ENCODE measurements around the gene CLDN9.

Gene CLDN9

DNA sequence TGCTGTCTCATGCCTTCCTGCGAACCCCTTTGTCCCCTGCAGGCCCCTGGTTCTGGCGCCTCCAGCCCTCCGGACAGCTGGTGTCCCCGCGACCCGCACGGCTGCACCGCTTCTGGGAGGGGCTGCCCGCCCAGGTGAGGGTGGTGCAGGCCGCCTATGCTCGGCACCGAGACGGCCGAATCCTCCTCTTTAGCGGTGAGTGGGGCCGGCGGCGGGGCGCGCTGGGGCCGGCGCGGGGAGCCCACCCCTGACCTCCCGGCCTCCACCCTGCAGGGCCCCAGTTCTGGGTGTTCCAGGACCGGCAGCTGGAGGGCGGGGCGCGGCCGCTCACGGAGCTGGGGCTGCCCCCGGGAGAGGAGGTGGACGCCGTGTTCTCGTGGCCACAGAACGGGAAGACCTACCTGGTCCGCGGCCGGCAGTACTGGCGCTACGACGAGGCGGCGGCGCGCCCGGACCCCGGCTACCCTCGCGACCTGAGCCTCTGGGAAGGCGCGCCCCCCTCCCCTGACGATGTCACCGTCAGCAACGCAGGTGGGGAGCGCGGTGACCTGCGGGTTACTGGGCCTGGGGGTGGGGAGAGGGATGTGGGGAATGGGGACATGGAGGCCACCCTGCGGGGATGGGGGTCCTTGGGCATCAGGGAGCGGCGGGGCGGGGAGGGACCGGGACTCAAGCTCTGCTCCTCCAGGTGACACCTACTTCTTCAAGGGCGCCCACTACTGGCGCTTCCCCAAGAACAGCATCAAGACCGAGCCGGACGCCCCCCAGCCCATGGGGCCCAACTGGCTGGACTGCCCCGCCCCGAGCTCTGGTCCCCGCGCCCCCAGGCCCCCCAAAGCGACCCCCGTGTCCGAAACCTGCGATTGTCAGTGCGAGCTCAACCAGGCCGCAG, 45.7 kb downstream of the CLDN9 start:
- peak; percentile 52 to 60 for DNase-seq
- TF ChIP-seq POLR2A (IDR thresholded peaks at IDR 0.05; ENCODE audit: low read length) (no peak), GATA1 (IDR thresholded peaks at IDR 0.05; ENCODE audit: low read depth, low read length) (no peak)

- DNase-seq: peak; percentile 84 to 92
- TF ChIP-seq GATA1 (IDR thresholded peaks at IDR 0.05; ENCODE audit: low read depth, low read length): no peak
- no peak for TF ChIP-seq POLR2A (IDR thresholded peaks at IDR 0.05; ENCODE audit: low read length)
Measured at GRCh38 chr16:3059041-3059722, 46.5 kb downstream of the CLDN9 start.

GRCh38 chr16:3059723-3060242, 47.1 kb downstream of the CLDN9 start:
- TF ChIP-seq GATA1 (IDR thresholded peaks at IDR 0.05; ENCODE audit: low read depth, low read length): no peak
- no peak for TF ChIP-seq POLR2A (IDR thresholded peaks at IDR 0.05; ENCODE audit: low read length)
- no peak for DNase-seq

- TF ChIP-seq POLR2A (IDR thresholded peaks at IDR 0.05; ENCODE audit: low read length) (no peak), GATA1 (IDR thresholded peaks at IDR 0.05; ENCODE audit: low read depth, low read length) (no peak)
Measured at GRCh38 chr16:3060339-3061127, 47.8 kb downstream of the CLDN9 start.

GRCh38 chr16:3062553-3062952, 49.8 kb downstream of the CLDN9 start:
- TF ChIP-seq GATA1 (IDR thresholded peaks at IDR 0.05; ENCODE audit: low read depth, low read length): no peak
- no peak for TF ChIP-seq POLR2A (IDR thresholded peaks at IDR 0.05; ENCODE audit: low read length)
- DNase-seq: no peak

More at GRCh38 chr16:3060339-3061127, 47.8 kb downstream of the CLDN9 start:
- no peak for DNase-seq

DNA sequence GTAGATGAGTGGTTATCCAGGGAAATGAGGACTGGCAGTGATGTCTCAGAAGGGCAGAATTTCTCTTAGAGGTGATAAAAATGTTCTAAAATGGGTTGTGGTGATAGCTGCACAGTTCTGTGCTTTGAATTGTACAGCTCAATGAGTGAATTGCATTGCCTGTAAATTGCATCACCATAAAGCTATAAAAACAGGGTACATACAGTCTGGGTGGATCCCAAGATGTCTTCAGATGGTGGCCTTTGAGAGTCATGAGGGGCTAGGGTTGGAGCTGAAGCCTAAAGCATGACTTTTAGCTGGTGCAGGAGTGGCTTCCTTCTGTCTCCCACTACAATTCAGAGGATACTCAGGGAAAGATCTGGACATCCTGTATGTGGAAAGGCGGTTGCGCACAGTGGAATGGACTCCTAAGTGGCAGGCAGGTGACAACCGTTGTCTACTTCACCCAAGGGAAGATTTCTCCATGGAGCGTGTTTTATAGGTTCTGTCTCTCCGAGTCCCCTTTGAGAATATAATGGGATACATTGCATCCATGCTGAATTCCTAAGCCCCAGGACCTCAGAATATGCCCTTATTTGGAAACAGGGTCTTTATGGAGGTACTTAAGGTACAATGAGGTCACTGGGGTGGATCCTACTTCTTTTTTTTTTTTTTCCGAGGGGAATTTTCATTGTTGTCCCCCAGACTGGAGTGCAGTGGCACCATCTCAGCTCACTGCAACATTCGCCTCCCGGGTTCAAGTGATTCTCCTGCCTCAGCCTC, 51.1 kb downstream of the CLDN9 start:
- DNase-seq: peak in 1 of 2 experiments; percentile 53
- no peak for TF ChIP-seq POLR2A (IDR thresholded peaks at IDR 0.05; ENCODE audit: low read length)
